ENCODE measurements around the gene SIMC1. TPM values are rescaled to one million over a fixed set of nuclear protein-coding genes. Genes with fewer than 3 reads are reported as not detected.

The SIMC1 gene
- total RNA-seq, 2 experiments from 2014 or later, result 33.6 to 57.5 TPM

DNA sequence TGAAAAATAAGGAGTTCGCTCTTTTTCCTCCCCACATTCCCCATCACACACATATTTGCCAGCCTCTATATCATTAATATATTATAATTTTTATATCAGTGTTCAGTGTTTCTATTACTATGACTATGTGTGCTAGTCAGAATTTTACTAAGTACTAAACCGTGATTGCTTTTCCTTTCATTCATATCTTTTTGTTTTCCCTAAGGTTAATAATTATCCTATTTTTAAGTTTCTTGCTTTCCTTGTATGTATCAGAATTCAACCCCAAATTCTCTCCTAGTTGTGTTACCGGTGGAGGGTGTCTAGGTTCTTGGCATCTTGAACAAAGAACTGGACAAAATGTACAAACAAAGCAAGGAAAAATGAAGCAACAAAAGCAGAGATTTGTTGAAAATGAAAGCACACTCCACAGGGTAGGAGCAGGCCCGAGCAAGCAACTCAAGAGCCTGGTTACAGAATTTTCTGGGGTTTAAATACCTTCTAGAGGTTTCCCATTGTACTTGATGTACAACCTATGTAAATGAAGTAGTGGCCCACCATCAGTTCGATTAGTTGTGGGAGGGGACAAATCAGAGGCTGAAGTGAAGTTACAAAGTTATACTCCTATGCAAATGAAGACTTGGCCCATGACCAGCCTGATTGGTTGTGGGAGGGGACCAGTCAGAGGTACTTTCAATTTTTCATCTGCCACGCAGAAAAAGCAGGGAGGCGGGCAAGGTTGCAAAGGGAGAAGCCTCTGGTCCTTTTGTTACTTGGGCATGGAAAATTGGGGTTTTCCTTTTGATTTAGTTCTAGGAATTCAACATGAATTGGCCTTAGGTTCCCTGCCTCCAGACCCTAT lies 79.5 kb downstream of the SIMC1 start:
- no peaks in the 10 kb centered on the region for H3K9me3 ChIP-seq (ENCODE audit: low read length)
- BruUV-seq (replicated peaks), result no TSS peak
- H3K79me2 ChIP-seq (ENCODE audit: insufficient read depth, low read depth, low read length), result no peaks in the 10 kb centered on the region
- H4K20me1 ChIP-seq (ENCODE audit: insufficient read depth, low read length), result no peaks in the 10 kb centered on the region
- intact Hi-C loops (cut with micrococcal nuclease; ENCODE audit: unreplicated experiment), result no loop called here
- DNase-seq (ENCODE audit: low spot score), result no peak
- no peak overlapping the region for H3K4me3 ChIP-seq (ENCODE audit: low read depth, low read length, poor library complexity, severe bottlenecking)
- no peak overlapping the region for H3K4me2 ChIP-seq (ENCODE audit: low read length)
- no peaks in the 10 kb centered on the region for H3K4me1 ChIP-seq (ENCODE audit: insufficient read depth, low read length, poor library complexity, severe bottlenecking)
- H3K27ac ChIP-seq (ENCODE audit: low read depth, low read length, poor library complexity, severe bottlenecking), result no peak overlapping the region
- H2AFZ ChIP-seq (ENCODE audit: low read length), result no peak overlapping the region
- no peaks in the 10 kb centered on the region for H3K9me2 ChIP-seq (ENCODE audit: insufficient read depth, low read length)
- POLR2A ChIA-PET, result interaction anchor here (0.6 kb wide), 1 partner anchor 851 kb away, joined by 3 read pairs; no protein-coding TSS in a partner anchor
- peaks cover 30% of the 10 kb centered on the region for H3K36me3 ChIP-seq (ENCODE audit: insufficient read depth, low read length)
- CTCF ChIA-PET (ENCODE audit: unreplicated experiment), result no interaction called here
- TF ChIP-seq CTCF (conservative IDR thresholded peaks at IDR 0.05; ENCODE audit: low read length), result no peak
- no peak for TF ChIP-seq EZH2phosphoT487 (IDR thresholded peaks at IDR 0.05; ENCODE audit: borderline replicate concordance, low read depth, low read length)

- H3K9me3 ChIP-seq (ENCODE audit: low read length), result no peaks in the 10 kb centered on the region
- H2AFZ ChIP-seq (ENCODE audit: low read length), result no peak overlapping the region
- peaks cover 36% of the 10 kb centered on the region for H3K36me3 ChIP-seq (ENCODE audit: insufficient read depth, low read length)
- no peaks in the 10 kb centered on the region for H3K4me1 ChIP-seq (ENCODE audit: insufficient read depth, low read length, poor library complexity, severe bottlenecking)
- no peaks in the 10 kb centered on the region for H3K79me2 ChIP-seq (ENCODE audit: insufficient read depth, low read depth, low read length)
- ChIA-PET CTCF (ENCODE audit: unreplicated experiment) (interaction anchor here (1.3 kb wide), 1 partner anchor 87 kb away, joined by 3 read pairs; no protein-coding TSS in a partner anchor), POLR2A (interaction anchor here (0.9 to 1.0 kb wide), 2 partner anchors 9 to 38 kb away, joined by 3 read pairs; no protein-coding TSS in a partner anchor)
- H3K4me3 ChIP-seq (ENCODE audit: low read depth, low read length, poor library complexity, severe bottlenecking), result no peak overlapping the region
- H3K9me2 ChIP-seq (ENCODE audit: insufficient read depth, low read length), result no peaks in the 10 kb centered on the region
- intact Hi-C loops (cut with micrococcal nuclease; ENCODE audit: unreplicated experiment), result no loop called here
- BruUV-seq (replicated peaks), result no TSS peak
- TF ChIP-seq CTCF (conservative IDR thresholded peaks at IDR 0.05; ENCODE audit: low read length) (peak; percentile 62), EZH2phosphoT487 (IDR thresholded peaks at IDR 0.05; ENCODE audit: borderline replicate concordance, low read depth, low read length) (no peak)
- H3K27ac ChIP-seq (ENCODE audit: low read depth, low read length, poor library complexity, severe bottlenecking), result no peak overlapping the region
- DNase-seq (ENCODE audit: low spot score), result peak; percentile 5
- no peaks in the 10 kb centered on the region for H4K20me1 ChIP-seq (ENCODE audit: insufficient read depth, low read length)
- H3K4me2 ChIP-seq (ENCODE audit: low read length), result no peak overlapping the region
These were observed 81.8 kb downstream of the SIMC1 start for GRCh38 chr5:176319827-176320554.
